Astrocyte (in vitro differentiated cells and primary cell): Measurements from ENCODE around the gene C9orf153. TPM values are rescaled to one million over a fixed set of nuclear protein-coding genes. Genes with fewer than 3 reads are reported as not detected.

Source experiments
- DNase-seq: peaks from one replicate; pipeline ENCODE4 v3.0.0-alpha.2; 2010; ENCODE audit warnings: low read depth
- FAIRE-seq: peaks from 2 replicates; lab custom pipeline; 2011; peaks lifted over from hg19 to GRCh38; lab: Jason Lieb, UNC
- H2AFZ ChIP-seq: 2 replicates; pipeline ENCODE4 v1.6.0; 2012; ENCODE audit warnings: low read depth, low read length, inconsistent platforms
- H3K27ac ChIP-seq: 2 replicates; pipeline ENCODE4 v1.5.1; 2011; ENCODE audit warnings: low read depth, low read length, inconsistent platforms
- H3K27me3 ChIP-seq: 2 replicates; pipeline ENCODE4 v1.6.0; 2011; ENCODE audit warnings: low read length, inconsistent platforms; ENCODE audit not compliant: insufficient read depth
- H3K36me3 ChIP-seq: 2 replicates; pipeline ENCODE4 v1.5.1; 2011; ENCODE audit warnings: low read length, inconsistent platforms; ENCODE audit not compliant: insufficient read depth
- H3K4me1 ChIP-seq: 2 replicates; pipeline ENCODE4 v1.5.1; 2011; ENCODE audit warnings: low read length, inconsistent platforms; ENCODE audit not compliant: insufficient read depth
- H3K4me2 ChIP-seq: 2 replicates; pipeline ENCODE4 v1.6.0; 2012; ENCODE audit warnings: low read length, inconsistent platforms
- H3K4me3 ChIP-seq: 2 replicates; pipeline ENCODE4 v1.5.1; 2011; ENCODE audit warnings: low read depth, mild to moderate bottlenecking, low read length, inconsistent platforms; ENCODE audit not compliant: insufficient read depth
- H3K79me2 ChIP-seq: 2 replicates; pipeline ENCODE4 v1.6.0; 2012; ENCODE audit warnings: mild to moderate bottlenecking, low read length, inconsistent platforms; ENCODE audit not compliant: insufficient read depth
- H3K9ac ChIP-seq: 2 replicates; pipeline ENCODE4 v1.6.0; 2012; ENCODE audit warnings: mild to moderate bottlenecking, low read length, inconsistent platforms
- H3K9me3 ChIP-seq: 2 replicates; pipeline ENCODE4 v1.5.1; 2012; ENCODE audit warnings: low read depth, mild to moderate bottlenecking, low read length, inconsistent platforms; ENCODE audit not compliant: insufficient read depth
- H4K20me1 ChIP-seq: 2 replicates; pipeline ENCODE4 v1.6.0; 2012; ENCODE audit warnings: low read length, inconsistent platforms; ENCODE audit not compliant: insufficient read depth
- H3K27ac Mint-ChIP-seq: one replicate; pipeline ENCODE4 v1.8.0; 2021; ENCODE audit warnings: mild to moderate bottlenecking, mixed read lengths; ENCODE audit not compliant: unreplicated experiment
- H3K27me3 Mint-ChIP-seq: one replicate; pipeline ENCODE4 v1.8.0; 2021; ENCODE audit warnings: low read depth, mixed read lengths; ENCODE audit not compliant: unreplicated experiment
- H3K36me3 Mint-ChIP-seq: one replicate; pipeline ENCODE4 v1.8.0; 2021; ENCODE audit warnings: low read depth, mixed read lengths; ENCODE audit not compliant: unreplicated experiment
- H3K4me1 Mint-ChIP-seq: one replicate; pipeline ENCODE4 v1.8.0; 2021; ENCODE audit warnings: low read depth, mixed read lengths; ENCODE audit not compliant: unreplicated experiment
- H3K4me3 Mint-ChIP-seq: one replicate; pipeline ENCODE4 v1.8.0; 2021; ENCODE audit warnings: mild to moderate bottlenecking, moderate library complexity, mixed read lengths; ENCODE audit not compliant: unreplicated experiment
- H3K9me3 Mint-ChIP-seq: one replicate; pipeline ENCODE4 v1.8.0; 2021; ENCODE audit warnings: mild to moderate bottlenecking, mixed read lengths; ENCODE audit not compliant: unreplicated experiment
- EZH2 ChIP-seq: IDR thresholded peaks from 2 replicates; pipeline ENCODE4 v1.6.1; 2012; ENCODE audit warnings: mild to moderate bottlenecking, low read length, inconsistent platforms; ENCODE audit not compliant: insufficient read depth
- total RNA-seq: library from RNA; stranded (reverse); gene quantifications from 2 replicates; pipeline ENCODE4 v1.2.1, GENCODE V29; 2021
- TF ChIP-seq, protein P1 (sequence below): IDR thresholded peaks from 2 replicates; pipeline ENCODE4 v1.5.1; 2011; ENCODE audit warnings: low read depth, mild to moderate bottlenecking, inconsistent platforms, low read length, moderate library complexity; ENCODE audit not compliant: insufficient read depth

The C9orf153 gene
- total RNA-seq, 1 donor from 2014 or later: not detected

GRCh38 chr9:86230858-86231257, 28.6 kb downstream of the C9orf153 start:
- H3K27me3 ChIP-seq: peaks cover 3% of the 10 kb centered on the region
- peaks cover 5% of the 10 kb centered on the region for H3K27me3 Mint-ChIP-seq
- no peaks in the 10 kb centered on the region for H3K36me3 Mint-ChIP-seq
- H3K4me1 ChIP-seq: no peaks in the 10 kb centered on the region
- no peak overlapping the region for H2AFZ ChIP-seq
- TF ChIP-seq, protein P1, sequence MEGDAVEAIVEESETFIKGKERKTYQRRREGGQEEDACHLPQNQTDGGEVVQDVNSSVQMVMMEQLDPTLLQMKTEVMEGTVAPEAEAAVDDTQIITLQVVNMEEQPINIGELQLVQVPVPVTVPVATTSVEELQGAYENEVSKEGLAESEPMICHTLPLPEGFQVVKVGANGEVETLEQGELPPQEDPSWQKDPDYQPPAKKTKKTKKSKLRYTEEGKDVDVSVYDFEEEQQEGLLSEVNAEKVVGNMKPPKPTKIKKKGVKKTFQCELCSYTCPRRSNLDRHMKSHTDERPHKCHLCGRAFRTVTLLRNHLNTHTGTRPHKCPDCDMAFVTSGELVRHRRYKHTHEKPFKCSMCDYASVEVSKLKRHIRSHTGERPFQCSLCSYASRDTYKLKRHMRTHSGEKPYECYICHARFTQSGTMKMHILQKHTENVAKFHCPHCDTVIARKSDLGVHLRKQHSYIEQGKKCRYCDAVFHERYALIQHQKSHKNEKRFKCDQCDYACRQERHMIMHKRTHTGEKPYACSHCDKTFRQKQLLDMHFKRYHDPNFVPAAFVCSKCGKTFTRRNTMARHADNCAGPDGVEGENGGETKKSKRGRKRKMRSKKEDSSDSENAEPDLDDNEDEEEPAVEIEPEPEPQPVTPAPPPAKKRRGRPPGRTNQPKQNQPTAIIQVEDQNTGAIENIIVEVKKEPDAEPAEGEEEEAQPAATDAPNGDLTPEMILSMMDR: no peak
- no peaks in the 10 kb centered on the region for H3K79me2 ChIP-seq
- no peaks in the 10 kb centered on the region for H3K9me3 Mint-ChIP-seq
- H3K4me3 ChIP-seq: no peak overlapping the region
- DNase-seq (no peak), FAIRE-seq (no peak)
- no peaks in the 10 kb centered on the region for H4K20me1 ChIP-seq
- no peak overlapping the region for H3K27ac ChIP-seq
- no peak overlapping the region for H3K4me3 Mint-ChIP-seq
- H3K9ac ChIP-seq: no peak overlapping the region
- no peak overlapping the region for H3K27ac Mint-ChIP-seq
- H3K4me1 Mint-ChIP-seq: no peaks in the 10 kb centered on the region
- H3K36me3 ChIP-seq: no peaks in the 10 kb centered on the region
- no peak overlapping the region for H3K4me2 ChIP-seq
- H3K9me3 ChIP-seq: no peaks in the 10 kb centered on the region

- H3K4me1 Mint-ChIP-seq: no peaks in the 10 kb centered on the region
- DNase-seq (no peak), FAIRE-seq (no peak)
- H3K27me3 Mint-ChIP-seq: peaks cover 11% of the 10 kb centered on the region
- Histone ChIP-seq H3K9ac (no peak overlapping the region), H3K36me3 (no peaks in the 10 kb centered on the region), H4K20me1 (no peaks in the 10 kb centered on the region), H3K4me2 (no peak overlapping the region), H2AFZ (no peak overlapping the region), H3K27me3 (no peaks in the 10 kb centered on the region), H3K4me1 (no peaks in the 10 kb centered on the region), H3K27ac (no peak overlapping the region), H3K79me2 (no peaks in the 10 kb centered on the region), H3K4me3 (no peak overlapping the region), H3K9me3 (no peaks in the 10 kb centered on the region)
- H3K9me3 Mint-ChIP-seq: peaks cover 2% of the 10 kb centered on the region
- H3K4me3 Mint-ChIP-seq: no peak overlapping the region
- no peak overlapping the region for H3K27ac Mint-ChIP-seq
- TF ChIP-seq, protein P1: no peak
- TF ChIP-seq EZH2: no peak
- H3K36me3 Mint-ChIP-seq: no peaks in the 10 kb centered on the region
Measured at GRCh38 chr9:86222667-86223066, 36.8 kb downstream of the C9orf153 start.

DNA sequence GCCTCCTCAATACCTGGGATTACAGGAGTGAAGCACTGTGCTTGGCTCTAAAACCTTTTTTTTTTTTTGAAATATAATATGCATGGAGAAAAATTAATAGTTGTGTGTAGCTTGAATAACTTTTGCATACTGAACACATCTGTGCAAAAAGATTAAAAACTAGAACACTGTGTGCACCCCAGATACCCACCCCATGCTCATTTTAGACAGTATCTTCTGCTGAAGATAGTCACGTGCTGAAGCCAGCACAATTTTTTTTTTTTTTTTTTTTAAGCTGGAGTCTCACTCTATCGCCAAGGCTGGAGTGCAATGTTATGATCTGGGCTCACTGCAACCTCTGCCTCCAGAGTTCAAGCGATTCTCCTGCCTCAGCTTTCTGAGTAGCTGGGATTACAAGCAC, 39.9 kb downstream of the C9orf153 start:
- no peaks in the 10 kb centered on the region for H3K4me1 Mint-ChIP-seq
- TF ChIP-seq EZH2: no peak
- TF ChIP-seq, protein P1: no peak
- peaks cover 11% of the 10 kb centered on the region for H3K27me3 Mint-ChIP-seq

More for the DNA sequence above, 39.9 kb downstream of the C9orf153 start:
- H3K9me3 Mint-ChIP-seq: peaks cover 2% of the 10 kb centered on the region
- DNase-seq: no peak
- Histone ChIP-seq H3K9me3 (no peaks in the 10 kb centered on the region), H3K27me3 (no peaks in the 10 kb centered on the region), H3K9ac (no peak overlapping the region), H3K36me3 (no peaks in the 10 kb centered on the region), H3K4me3 (no peak overlapping the region), H4K20me1 (no peaks in the 10 kb centered on the region), H2AFZ (no peak overlapping the region), H3K4me1 (no peaks in the 10 kb centered on the region), H3K27ac (no peak overlapping the region), H3K79me2 (no peaks in the 10 kb centered on the region), H3K4me2 (no peak overlapping the region)
- H3K36me3 Mint-ChIP-seq: no peaks in the 10 kb centered on the region
- H3K4me3 Mint-ChIP-seq: no peak overlapping the region
- H3K27ac Mint-ChIP-seq: no peak overlapping the region
- no peak for FAIRE-seq
